ENCODE results near the gene NCOA1. TPM values are rescaled to one million over a fixed set of nuclear protein-coding genes. Genes with fewer than 3 reads are reported as not detected.

NCOA1 gene
- total and polyA plus RNA-seq, 2 of the 4 experiments (the other 2 are of a cell fraction) = 6.7 to 11.3 TPM

GRCh38 chr2:24651643-24652003 lies 160.6 kb downstream of the NCOA1 start:
- H3K9ac ChIP-seq (ENCODE audit: low read depth, low read length) = no peak overlapping the region
- no peak overlapping the region for H3K4ac ChIP-seq (ENCODE audit: low read depth, low read length)
- no peak overlapping the region for H3K56ac ChIP-seq (ENCODE audit: extremely low read depth, insufficient read depth, low read length)
- H2BK20ac ChIP-seq (ENCODE audit: low read depth, low read length) = no peak overlapping the region
- H4K91ac ChIP-seq (ENCODE audit: insufficient read depth, low read depth, low read length) = no peak overlapping the region
- no peak overlapping the region for H2BK120ac ChIP-seq (ENCODE audit: low read depth, low read length)
- no peaks in the 10 kb centered on the region for H3K36me3 ChIP-seq (ENCODE audit: control insufficient read depth, insufficient read depth, low read length)
- CTCF ChIA-PET = no interaction called here
- H3K4me1 ChIP-seq (ENCODE audit: control insufficient read depth, insufficient read depth, low read length) = no peaks in the 10 kb centered on the region
- POLR2A ChIA-PET (ENCODE audit: unreplicated experiment) = no interaction called here
- DNase-seq (no peak), ATAC-seq (ENCODE audit: low read depth) (no peak)
- no TSS peak for BruUV-seq (replicated peaks)
- H2BK5ac ChIP-seq (ENCODE audit: low read depth, low read length, poor library complexity, severe bottlenecking) = no peak overlapping the region
- no peaks in the 10 kb centered on the region for H3K9me1 ChIP-seq (ENCODE audit: insufficient read depth, low read length)
- no peak overlapping the region for H3K23ac ChIP-seq (ENCODE audit: low read depth, low read length)
- H4K8ac ChIP-seq (ENCODE audit: low read depth in 2 of 2, low read length in 2 of 2) = no peak overlapping the region
- no peak overlapping the region for H2BK15ac ChIP-seq (ENCODE audit: low read depth, low read length)
- H3K9me3 ChIP-seq (ENCODE audit: control insufficient read depth, insufficient read depth, low read length) = no peaks in the 10 kb centered on the region
- no peaks in the 10 kb centered on the region; a peak in 1 of 4 replicates for H3K79me1 ChIP-seq (ENCODE audit: low read depth in 1 of 2, low read length in 2 of 2)
- no peak overlapping the region for H3K4me3 ChIP-seq (ENCODE audit: insufficient read depth, low read depth, low read length)
- intact Hi-C loops (cut with micrococcal nuclease) (loop anchor here (5.0 kb wide), 1 partner anchor 59 kb away; no protein-coding TSS in a partner anchor), dilution Hi-C loops (cut with HindIII; ENCODE audit: low sequenced_read_pairs, unreplicated experiment) (no loop called here), in situ Hi-C loops (cut with MboI; ENCODE audit: low sequenced_read_pairs) (no loop called here)
- no peaks in the 10 kb centered on the region for H3K27me3 ChIP-seq (ENCODE audit: control insufficient read depth, insufficient read depth, low read length)
- TF ChIP-seq FOS (IDR thresholded peaks at IDR 0.05; ENCODE audit: low read depth, low read length) (no peak), SMC3 (IDR thresholded peaks at IDR 0.05; ENCODE audit: low read depth, low read length) (no peak), RCOR1 (IDR thresholded peaks at IDR 0.05; ENCODE audit: insufficient replicate concordance, low read length) (no peak), ELK1 (IDR thresholded peaks at IDR 0.05; ENCODE audit: borderline replicate concordance, low read depth, low read length) (no peak), USF2 (IDR thresholded peaks at IDR 0.05; ENCODE audit: low read depth, low read length) (no peak), POLR2A (IDR thresholded peaks at IDR 0.05; ENCODE audit: low read depth, low read length) (no peak)
- no peak overlapping the region for H4K5ac ChIP-seq (ENCODE audit: low read depth, low read length)
- no peak overlapping the region for H3K27ac ChIP-seq (ENCODE audit: insufficient read depth, low read length)
- H4K20me1 ChIP-seq (ENCODE audit: insufficient read depth, low read length) = no peaks in the 10 kb centered on the region
- H2AFZ ChIP-seq (replicated peaks; ENCODE audit: low read length, poor library complexity) = no peak overlapping the region
- no peak overlapping the region for H3K14ac ChIP-seq (replicated peaks; ENCODE audit: low read depth, low read length)
- no peak overlapping the region for H2AK9ac ChIP-seq (replicated peaks; ENCODE audit: low read depth, low read length, poor library complexity)
- H3K4me2 ChIP-seq (ENCODE audit: low read depth, low read length) = no peak overlapping the region
- no peak overlapping the region for H2AK5ac ChIP-seq (ENCODE audit: low read depth, low read length)
- H3K18ac ChIP-seq (ENCODE audit: low read depth, low read length) = no peak overlapping the region

Data from IMR-90 (cell line).